Brain pericyte (primary cell): ENCODE measurements around the gene RTN1.

Experiments
- DNase-seq: peaks from one replicate; pipeline ENCODE4 v3.0.0-alpha.2; 2012; ENCODE audit warnings: low read depth, low spot score

RTN1 gene

DNA sequence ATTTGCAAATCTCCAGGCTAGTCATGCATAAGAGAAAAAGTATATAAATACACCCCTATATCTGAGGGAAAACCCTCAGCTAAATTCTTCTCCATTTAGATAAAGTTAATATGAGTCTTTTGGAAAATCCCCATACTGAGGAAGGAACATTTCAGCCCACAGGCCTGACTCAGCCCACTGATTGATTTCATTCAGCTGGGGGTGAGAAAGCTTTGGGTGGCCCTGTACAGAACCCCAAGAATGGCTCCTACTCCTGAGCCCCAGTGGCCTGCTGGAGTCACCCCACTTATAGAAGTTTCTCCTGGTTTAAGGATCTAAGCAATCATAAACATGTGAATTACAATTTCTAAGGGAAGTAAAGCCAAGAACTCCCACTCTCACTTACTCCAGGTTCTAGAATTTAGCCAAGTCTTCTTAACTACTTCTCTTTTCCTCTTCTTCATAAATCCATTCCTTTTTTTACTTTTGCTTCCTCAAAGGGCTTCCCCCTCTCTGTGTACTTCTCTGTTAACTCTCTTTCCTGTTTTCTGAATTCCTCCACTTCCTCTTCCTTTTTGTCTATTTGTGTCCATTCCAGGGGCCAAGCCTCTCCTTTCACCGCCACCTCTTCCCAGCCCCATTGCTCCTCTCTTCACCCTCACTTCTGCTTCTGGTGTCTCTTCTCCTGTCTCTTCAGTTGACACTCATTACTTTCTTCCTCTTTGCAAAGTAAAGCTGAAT lies 21.0 kb downstream of the RTN1 start:
- DNase-seq: no peak

DNA sequence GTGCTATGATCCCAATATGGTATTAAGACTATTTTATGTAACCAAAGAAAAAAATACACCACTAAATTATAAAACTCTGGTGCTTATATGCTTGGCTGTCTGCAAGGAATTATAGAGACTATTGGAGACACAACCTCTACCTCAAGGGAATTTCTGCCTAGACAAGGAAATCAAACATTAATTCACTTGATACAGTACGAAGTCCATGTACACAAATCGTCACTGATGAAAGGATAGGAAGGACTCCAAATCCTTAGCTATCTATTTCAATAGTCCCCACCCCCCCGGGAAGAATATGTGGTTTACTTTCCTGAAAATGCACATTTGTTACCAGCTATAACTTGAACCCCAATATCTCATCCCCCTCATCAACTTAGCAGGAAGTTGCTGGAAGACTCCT lies 21.9 kb downstream of the RTN1 start:
- DNase-seq: no peak

- no peak for DNase-seq
These were observed 22.9 kb downstream of the RTN1 start for GRCh38 chr14:59847711-59848110.

DNA sequence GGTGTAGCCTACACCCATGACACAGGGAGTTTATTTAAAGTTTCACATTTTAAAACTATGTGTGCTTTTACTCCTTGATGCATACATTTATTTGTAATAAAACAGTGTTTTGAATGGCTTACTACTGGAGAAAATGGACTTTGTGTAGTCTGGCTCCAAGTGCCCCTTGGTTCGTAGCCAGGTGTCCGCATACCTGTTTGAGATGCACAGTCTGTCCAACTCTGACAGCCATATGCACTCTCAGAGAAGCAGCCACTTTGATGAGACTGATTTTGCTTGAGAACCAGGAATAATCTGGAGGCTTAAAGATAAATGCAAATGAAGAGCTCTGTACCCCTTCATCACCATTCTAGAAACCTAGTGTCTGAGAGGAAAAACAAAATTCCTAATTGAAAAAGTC lies 24.0 kb downstream of the RTN1 start:
- DNase-seq: no peak

- no peak for DNase-seq
These were observed 25.3 kb downstream of the RTN1 start for GRCh38 chr14:59845245-59845644.

DNA sequence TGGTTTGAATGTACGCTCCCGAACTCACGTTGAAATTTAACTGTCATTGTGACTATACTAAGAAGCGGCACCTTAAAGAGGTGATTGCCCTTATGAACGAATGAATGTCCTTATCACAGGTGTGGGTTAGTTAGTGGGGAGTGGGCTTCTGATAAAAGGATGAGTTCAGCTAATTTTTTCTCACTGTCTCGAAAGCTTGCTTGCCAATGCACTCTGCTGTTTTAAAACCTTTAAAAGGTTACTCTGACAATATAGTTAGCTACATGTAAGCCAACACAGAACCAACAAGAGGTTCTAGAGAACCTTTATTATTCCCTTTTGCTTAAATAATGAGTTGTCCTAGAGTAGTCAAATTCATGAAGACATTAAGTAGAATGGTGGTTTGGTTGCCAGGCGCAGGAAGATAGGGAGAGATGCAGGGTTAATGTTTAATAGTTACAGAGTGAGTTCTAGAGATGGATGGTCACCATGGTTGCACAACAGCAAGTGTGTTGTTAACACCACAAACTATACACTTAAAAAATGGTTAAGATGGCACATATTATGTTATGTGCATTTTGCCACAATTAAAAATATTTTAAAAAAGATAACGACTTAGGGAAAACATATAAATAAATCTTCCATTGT lies 26.3 kb downstream of the RTN1 start:
- DNase-seq: no peak

DNA sequence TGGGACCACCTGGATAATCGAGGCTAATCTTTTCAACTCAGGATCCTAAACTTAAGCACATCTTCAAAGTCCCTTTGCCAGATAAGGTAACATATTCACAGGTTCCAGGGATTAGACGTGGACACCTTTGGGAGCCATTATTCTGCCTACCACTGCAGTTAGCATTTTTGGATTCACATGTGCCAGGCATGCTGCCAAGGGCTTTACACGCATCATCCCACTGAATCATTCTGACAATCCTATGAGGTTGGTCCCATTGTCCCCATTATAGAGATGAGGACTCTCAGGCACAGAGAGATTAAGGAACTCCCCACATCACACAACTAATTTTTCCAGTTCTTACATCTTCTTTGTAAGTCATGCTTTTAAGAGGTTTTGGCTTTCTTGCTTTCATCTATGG lies 34.5 kb downstream of the RTN1 start:
- DNase-seq: no peak

- DNase-seq: no peak
These were observed 37.8 kb downstream of the RTN1 start for GRCh38 chr14:59832653-59833294.

DNA sequence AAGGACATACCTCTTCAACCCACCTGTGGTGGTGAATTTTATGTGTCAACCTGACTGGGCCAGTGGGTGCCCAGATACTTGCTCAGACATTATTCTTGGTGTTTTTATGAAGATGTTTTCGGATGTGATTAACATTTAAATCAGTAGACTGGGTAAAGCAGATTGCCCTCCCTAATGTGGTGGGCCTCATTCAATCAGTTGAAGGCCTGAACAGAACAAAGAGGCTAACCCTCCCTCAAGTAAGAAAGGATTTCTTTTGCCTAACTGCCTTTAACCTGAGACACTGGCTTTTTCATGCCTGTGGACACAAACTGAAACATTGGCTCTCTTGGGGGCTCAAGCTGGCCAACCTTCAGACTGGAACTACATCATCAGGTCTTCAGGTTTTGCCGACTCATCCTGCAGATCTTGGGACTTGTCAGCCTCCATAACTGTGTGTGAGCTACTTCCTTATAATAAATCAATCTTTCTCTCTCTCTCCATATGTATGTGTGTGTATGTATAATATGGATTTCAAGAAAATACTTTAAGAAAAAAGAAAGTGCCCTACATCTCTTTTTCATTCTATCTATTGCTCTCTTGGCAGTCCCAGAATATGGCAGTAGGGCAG lies 39.4 kb downstream of the RTN1 start:
- no peak for DNase-seq

DNA sequence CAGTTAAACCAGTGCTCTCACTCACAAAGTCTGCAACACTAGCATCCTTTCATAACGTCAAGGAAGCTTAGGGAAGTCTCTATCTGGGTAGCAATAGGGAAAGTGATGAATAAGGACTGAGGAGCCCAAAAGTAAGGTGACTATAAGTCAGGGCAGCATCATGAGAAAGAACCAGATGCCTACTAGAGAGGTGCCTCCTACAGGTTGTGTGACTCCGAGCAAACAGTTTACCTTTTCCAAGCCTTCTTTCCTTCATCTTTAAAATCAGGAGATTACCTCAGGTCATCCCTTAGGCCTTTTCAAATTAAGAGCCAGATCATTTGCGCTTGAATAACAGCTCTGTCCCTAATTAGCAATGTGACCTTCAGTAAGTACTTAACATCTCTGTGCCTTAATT lies 40.2 kb downstream of the RTN1 start:
- DNase-seq: no peak

GRCh38 chr14:59829469-59830337 lies 40.9 kb downstream of the RTN1 start:
- peak; percentile 10 for DNase-seq

- DNase-seq: no peak
These were observed 42.3 kb downstream of the RTN1 start for GRCh38 chr14:59828276-59828675.

DNA sequence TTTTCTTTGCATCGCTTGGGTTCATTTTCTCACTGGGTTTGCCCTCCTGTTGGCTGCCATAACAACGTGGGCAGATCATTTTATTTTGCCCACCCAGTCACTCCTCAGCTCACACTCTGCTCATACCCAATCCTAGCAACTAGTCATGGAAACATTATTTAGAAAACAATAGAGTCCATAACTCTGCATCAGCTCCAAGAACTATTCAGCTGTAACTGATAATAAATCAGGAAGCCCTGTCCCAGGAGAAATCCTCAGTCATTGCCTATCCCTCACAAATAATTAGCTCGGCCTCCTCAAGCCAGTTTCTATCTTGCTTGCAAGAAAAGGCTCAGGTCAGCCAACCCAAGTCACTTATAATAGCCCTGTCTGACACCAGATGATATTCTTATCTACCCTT lies 43.2 kb downstream of the RTN1 start:
- no peak for DNase-seq

DNA sequence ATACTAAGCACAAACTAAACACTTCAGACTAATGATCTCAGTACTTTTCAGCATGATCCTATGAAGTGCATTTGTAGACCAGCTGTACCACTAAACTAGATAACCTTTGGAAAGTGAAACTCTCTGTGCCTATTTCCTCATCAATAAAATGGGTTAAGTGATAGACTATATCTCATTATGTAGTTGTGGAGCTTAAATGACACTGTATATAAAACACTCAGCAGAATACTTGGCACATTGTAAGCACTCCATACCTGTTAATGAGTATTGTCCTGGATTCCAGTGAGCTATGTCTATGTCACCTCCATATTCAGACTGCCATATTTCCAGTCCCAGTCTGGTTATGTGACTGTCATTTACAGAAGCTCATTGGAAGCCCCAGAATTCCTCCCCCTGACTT lies 44.4 kb downstream of the RTN1 start:
- DNase-seq: no peak

GRCh38 chr14:59823179-59823578 lies 47.4 kb downstream of the RTN1 start:
- no peak for DNase-seq

DNA sequence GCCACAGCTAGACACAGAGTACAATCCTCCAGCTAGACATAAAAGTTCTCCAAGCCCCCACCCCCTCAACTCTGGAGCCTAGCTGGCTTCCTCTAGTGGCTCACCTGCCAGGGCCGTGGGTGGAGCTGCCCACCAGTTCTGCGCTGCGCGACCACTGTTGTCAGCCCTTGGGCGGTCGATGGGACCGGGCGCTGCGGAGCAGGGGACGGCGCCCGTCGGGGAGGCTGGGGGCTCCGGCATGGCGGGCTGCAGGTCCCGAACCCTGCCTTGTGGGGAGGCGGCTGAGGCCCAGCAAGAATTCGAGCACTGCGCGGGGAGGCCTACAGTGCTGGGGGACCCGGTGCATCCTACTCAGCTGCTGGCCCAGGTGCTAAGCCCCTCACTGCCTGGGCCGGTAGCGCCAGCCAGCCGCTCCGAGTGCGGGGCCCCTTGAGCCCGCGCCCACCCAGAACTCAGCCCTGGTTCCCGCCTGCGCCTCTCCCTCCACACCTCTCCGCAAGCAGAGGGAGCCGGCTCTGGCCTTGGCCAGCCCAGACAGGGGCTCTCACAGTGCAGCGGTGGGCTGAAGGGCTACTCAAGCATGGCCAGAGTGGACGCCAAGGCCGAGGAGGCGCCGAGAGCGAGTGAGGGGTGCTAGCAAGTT lies 51.0 kb downstream of the RTN1 start:
- DNase-seq: no peak

GRCh38 chr14:59816941-59817340 lies 53.6 kb downstream of the RTN1 start:
- DNase-seq: no peak

DNA sequence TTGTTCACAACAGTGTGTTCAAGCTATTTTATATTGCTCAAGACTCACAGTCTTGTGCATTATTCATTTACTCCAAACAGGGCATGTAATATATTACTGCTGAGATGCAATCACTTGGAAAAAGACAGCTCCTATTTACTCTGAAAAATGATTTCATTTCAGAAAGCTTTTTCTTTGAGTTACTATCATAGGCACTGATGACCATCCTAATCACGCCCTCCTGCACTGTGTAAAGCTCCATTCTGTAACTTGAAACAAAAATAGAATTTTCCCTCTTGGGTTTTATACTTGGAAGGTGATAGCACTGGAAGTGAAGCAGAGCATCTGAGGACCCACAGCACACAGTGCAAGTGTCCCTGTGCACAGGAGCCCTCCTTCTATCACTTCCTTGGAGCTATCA lies 55.6 kb downstream of the RTN1 start:
- DNase-seq: no peak

- DNase-seq: no peak
These were observed 58.8 kb downstream of the RTN1 start for GRCh38 chr14:59811815-59812214.

- DNase-seq: no peak
These were observed 59.5 kb downstream of the RTN1 start for GRCh38 chr14:59811073-59811472.

DNA sequence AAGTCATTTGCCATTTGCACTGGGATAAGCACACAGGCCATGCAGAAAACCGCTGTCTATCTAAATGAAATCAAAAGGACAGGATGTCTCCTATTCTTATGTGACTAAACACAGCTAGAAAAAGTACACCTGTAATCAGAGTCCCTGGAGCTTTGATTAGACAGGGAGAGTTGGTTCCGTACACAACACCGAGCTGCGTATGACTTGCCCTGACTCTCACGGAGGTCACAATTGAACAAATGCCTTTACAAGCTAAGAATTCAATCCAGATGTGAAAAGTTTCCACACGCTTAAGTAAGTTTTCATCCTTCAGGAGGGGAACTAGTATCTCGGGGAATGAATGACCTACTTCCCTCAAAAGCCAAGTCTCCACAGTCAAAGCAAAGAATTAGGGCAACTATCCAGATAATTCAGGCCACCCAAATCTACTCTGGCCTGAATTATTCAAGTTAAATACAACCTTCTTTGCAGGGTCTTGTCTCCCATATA lies 67.5 kb downstream of the RTN1 start:
- DNase-seq: no peak
